Small intestine (tissue), 7 donors: Measurements from ENCODE around the gene GPBAR1. TPM values are rescaled to one million over a fixed set of nuclear protein-coding genes. Genes with fewer than 3 reads are reported as not detected.
"Not testable (repeated sequence)": the region's sequence is repeated elsewhere in the genome, so short reads cannot be mapped to it uniquely, and the experiment has no call there.

ENCODE experiments used
- DNase-seq, 2 donors: peaks; one replicate each; pipeline versions ENCODE4 v3.0.0 to v3.0.0-alpha.2; 2013
- FAIRE-seq: peaks from 2 replicates; lab custom pipeline; 2012; peaks lifted over from hg19 to GRCh38; lab: Jason Lieb, UNC
- H3K27ac ChIP-seq, 3 donors: one replicate each; pipeline ENCODE4 v1.5.1; 2013; ENCODE audit warnings: low read length in 2 of 3, mild to moderate bottlenecking in 2 of 3, control low read depth in 1 of 3, inconsistent platforms in 1 of 3, low read depth in 1 of 3, moderate library complexity in 1 of 3
- H3K27me3 ChIP-seq, 3 donors: one replicate each; pipeline ENCODE4 v1.6.1; 2013; ENCODE audit warnings: low read length in 3 of 3, inconsistent platforms in 1 of 3; ENCODE audit not compliant: control insufficient read depth in 3 of 3, insufficient read depth in 3 of 3
- H3K36me3 ChIP-seq, 3 donors: one replicate each; pipeline ENCODE4 v1.6.1; 2013; ENCODE audit warnings: low read length in 3 of 3, inconsistent platforms in 1 of 3, low read depth in 1 of 3, mild to moderate bottlenecking in 1 of 3, moderate library complexity in 1 of 3; ENCODE audit not compliant: control insufficient read depth in 3 of 3, insufficient read depth in 2 of 3
- H3K4me1 ChIP-seq, 3 donors: one replicate each; pipeline ENCODE4 v1.6.1; 2013; ENCODE audit warnings: low read length in 2 of 3, inconsistent platforms in 1 of 3, low read depth in 1 of 3, mild to moderate bottlenecking in 1 of 3, moderate library complexity in 1 of 3; ENCODE audit not compliant: control insufficient read depth in 3 of 3, insufficient read depth in 2 of 3
- H3K4me3 ChIP-seq, 3 donors: one replicate each; pipeline ENCODE4 v1.5.1; 2013; ENCODE audit warnings: low read length in 3 of 3, control low read depth in 1 of 3, inconsistent platforms in 1 of 3, low read depth in 1 of 3, mild to moderate bottlenecking in 1 of 3, moderate library complexity in 1 of 3
- H3K9me3 ChIP-seq, 2 donors: one replicate each; pipeline ENCODE4 v1.6.1; 2013; ENCODE audit warnings: low read depth in 1 of 2, low read length in 1 of 2; ENCODE audit not compliant: control insufficient read depth in 2 of 2, insufficient read depth in 1 of 2
- WGBS, 3 donors: extraction: QIAGEN DNeasy Blood & Tissue Kit; methylation state at CpG; one replicate each; pipeline ENCODE4 v1.1.7; 2013; 5-methylcytosine and 5-hydroxymethylcytosine counted together
- polyA plus RNA-seq, 4 donors: library from polyadenylated mRNA; stranded (reverse) in 3 of 4; unstranded in 1 of 4; fragments of 200-250 nt in 3 of 4; fragments of 120-200 nt in 1 of 4; gene quantifications; one replicate each; pipeline versions ENCODE4 v1.2.1 to v1.2.3, GENCODE V29; 2013
- donor health status: healthy with polysubstance abuse.
- donor health status: control.
- donor health status: control.
- donor health status: Bipolar disorder and iron deficiency.
- donor health status: healthy.

Gene GPBAR1
- polyA plus RNA-seq, 4 donors: 1.3 to 3.9 (median 1.6) TPM

DNA sequence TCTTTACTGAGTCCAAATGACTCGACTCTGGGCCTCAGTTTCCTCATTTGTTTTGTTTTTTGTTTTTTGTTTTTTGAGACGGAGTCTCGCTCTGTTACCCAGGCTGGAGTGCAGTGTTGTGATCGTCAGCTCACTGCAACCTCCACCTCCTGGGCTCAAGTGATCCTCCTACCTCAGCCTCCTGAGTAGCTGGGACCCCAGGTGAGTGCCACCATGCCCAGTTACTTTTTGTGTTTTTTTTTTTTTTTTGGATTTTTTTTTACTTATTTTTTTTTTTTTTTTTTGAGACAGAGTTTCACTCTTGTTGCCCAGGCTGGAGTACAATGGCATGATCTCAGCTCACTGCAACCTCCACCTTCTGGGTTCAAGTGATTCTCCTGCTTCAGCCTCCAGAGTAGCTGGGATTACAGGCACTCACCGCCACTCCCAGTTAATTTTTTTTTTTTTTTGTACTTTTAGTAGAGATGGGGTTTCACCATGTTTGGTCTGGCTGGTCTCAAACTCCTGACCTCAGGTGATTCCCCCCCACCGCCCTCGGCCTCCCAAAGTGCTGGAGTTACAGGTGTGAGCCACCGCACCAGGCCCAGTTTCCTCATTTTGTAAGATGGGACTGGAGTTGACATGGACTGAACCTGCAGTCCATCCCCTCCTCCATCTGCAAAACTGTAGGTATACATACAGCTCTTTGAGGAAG lies 12.5 kb downstream of the GPBAR1 start:
- not testable (repeated sequence) for H3K27me3 ChIP-seq, DNase-seq, H3K4me3 ChIP-seq, H3K9me3 ChIP-seq, FAIRE-seq
- H3K27ac ChIP-seq: peak overlapping the region; percentile 43 to 80 (median 77)
- H3K36me3 ChIP-seq: peaks cover 3 to 69% (median 25%) of the 10 kb centered on the region in 3 donors
- 79 to 83% (median 81%) methylated on average over 8 of the region's 8 CpGs for WGBS, 3 donors
- H3K4me1 ChIP-seq: peaks cover 0 to 28% (median 4%) of the 10 kb centered on the region in 3 donors

DNA sequence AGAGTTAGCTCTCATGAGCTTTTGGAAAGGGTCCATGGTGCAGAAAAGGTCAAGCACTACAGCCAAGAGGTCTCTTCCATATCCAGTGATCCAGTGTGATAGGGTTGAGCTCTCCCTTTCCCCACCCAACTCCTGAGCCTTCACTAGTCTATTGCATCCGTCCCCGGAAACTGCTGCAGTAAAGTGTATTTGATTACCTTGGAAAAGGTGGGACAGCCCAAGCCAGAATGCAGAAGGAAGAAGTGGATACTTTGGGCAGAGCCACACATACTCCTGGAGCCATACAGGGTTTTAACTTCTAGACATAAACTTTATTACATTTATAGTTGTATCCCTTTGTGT lies 13.1 kb downstream of the GPBAR1 start:
- 67 to 78% (median 73%) methylated on average over 2 of the region's 2 CpGs for WGBS, 3 donors
- Histone ChIP-seq H3K27ac (peak overlapping the region; percentile 4 to 55 (median 38)), H3K9me3 (no peaks in the 10 kb centered on the region), H3K4me3 (no peak overlapping the region), H3K36me3 (peaks cover 3 to 73% (median 29%) of the 10 kb centered on the region in 3 donors), H3K27me3 (no peaks in the 10 kb centered on the region), H3K4me1 (peaks cover 0 to 27% (median 4%) of the 10 kb centered on the region in 3 donors)
- FAIRE-seq (no peak), DNase-seq (no peak)

DNA sequence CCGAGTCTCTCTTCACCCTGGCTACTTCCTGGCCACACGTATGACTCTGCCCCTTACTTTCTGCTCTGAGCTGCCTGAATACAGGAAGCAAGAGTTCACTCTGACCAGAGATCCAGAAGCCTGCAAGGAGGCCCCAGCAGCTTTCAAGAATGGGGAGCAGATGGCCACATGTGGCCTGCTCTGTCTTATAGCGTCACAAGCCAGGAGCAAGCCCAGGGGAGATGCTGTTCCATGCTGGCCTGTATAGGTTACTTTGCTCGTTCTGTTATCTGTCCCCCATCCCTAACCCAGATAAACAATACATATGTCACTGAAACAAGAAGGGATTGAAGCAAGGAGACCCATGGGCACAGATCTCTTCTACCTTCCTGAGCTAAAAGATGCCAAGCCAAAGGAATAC lies 13.8 kb downstream of the GPBAR1 start:
- peaks cover 7 to 77% (median 36%) of the 10 kb centered on the region in 3 donors for H3K36me3 ChIP-seq
- H3K27me3 ChIP-seq: no peaks in the 10 kb centered on the region
- H3K4me1 ChIP-seq: peaks cover 0 to 24% (median 4%) of the 10 kb centered on the region in 3 donors
- no peaks in the 10 kb centered on the region for H3K9me3 ChIP-seq
- DNase-seq (no peak), FAIRE-seq (no peak)
- H3K27ac ChIP-seq: peak overlapping the region in 2 of 3 donors; percentile 14 to 55
- no peak overlapping the region for H3K4me3 ChIP-seq
- WGBS, 3 donors: 77 to 78% (median 77%) methylated on average over 4 of the region's 4 CpGs

DNA sequence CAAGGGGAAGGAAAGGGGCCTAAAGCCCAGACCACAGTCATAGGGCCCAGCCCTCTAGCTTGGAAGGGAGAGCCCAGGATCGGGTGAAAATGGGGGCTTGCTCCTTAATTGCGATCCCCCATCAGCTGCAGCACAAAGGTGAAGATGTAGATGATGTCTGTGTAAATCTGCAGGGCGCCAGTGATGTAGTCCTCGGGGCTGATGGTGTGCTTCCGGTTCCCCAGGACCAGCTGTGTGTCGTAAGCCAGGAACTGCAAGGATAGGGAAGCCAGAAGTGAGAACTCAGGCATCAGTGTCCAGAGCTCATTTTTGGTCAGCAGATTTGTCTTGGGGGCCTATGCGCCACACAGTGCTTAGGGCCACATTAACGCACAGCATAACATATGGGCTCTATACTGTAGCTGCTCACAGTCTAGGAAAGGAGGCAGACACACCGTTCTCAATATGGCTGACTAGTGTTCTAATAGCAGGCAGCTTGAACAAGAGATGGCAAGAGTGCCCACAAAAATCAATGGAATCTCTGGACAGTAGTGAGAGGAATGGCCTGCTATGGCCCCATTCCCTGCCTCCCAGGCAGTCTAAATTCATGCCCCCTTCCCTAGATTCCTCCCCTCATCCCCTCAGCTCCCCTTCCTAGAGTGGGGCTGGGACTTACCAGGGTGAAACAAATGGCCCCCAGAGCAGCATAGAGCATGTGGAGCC lies 14.7 kb downstream of the GPBAR1 start:
- WGBS, 3 donors: 84 to 91% (median 85%) methylated on average over 9 of the region's 9 CpGs
- Histone ChIP-seq H3K4me3 (no peak overlapping the region), H3K27me3 (no peaks in the 10 kb centered on the region), H3K27ac (peak overlapping the region in 1 of 3 donors; percentile 27), H3K4me1 (peaks cover 0 to 24% (median 4%) of the 10 kb centered on the region in 3 donors), H3K9me3 (no peaks in the 10 kb centered on the region), H3K36me3 (peaks cover 17 to 86% (median 40%) of the 10 kb centered on the region in 3 donors)
- no peak for FAIRE-seq
- no peak for DNase-seq

DNA sequence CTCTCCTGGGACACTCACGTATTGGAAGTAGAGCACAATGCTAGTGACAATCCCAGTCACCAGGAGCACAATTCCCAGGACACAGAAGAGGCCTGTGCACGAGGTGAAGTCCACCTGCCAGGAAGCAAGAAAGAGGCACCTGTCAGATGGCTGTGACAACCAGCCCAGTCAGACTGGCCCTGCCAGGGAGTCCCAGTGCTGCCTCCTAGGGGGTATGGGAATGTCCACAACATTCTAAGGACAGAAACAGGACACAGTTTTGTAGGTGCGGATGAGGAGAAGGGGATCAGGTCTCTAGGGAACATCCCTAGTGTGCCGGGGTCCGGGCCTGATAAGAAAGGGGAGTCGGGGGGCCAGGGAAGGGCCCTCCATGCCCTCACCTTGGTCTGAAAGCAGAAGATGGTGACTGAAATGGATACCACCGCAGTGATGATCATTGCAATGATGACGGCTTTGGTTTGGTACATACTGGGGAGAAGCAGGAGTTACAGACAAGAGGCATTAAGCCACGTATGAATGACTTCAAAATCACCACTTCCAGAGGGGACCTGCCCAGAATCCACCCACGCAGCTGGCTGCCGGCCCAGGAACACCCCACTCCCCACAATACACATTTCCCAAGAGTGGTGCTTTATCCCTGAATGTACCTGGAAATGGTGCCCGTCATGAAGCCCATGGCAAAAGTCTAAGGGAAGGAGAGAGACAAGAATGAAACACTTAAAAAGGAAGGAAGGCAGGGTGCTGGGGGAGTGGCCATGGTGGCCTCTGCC lies 16.4 kb downstream of the GPBAR1 start:
- peak overlapping the region in 1 of 3 donors; percentile 15 for H3K27ac ChIP-seq
- no peak for FAIRE-seq
- DNase-seq: no peak

DNA sequence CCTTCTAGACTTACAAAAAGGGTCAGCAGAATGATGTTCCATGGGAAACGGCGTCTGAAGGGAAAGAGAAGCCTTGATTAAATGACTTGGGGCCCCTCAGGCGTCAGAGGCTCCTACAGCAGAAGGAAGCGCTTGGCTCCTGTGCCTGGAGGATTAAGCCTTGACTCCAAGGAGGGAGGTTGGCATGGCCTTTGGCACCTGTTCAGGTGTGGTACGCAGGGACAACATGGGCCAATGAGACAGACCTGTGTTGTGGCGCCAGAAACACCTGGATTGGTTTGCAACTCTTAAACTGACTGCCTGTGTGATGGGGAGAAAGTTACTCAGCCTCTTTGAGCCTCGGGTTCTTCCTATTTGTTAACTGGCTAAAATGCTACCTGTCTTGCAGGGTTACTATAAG lies 17.1 kb downstream of the GPBAR1 start:
- Histone ChIP-seq H3K36me3 (peaks cover 18 to 100% (median 54%) of the 10 kb centered on the region in 3 donors), H3K27me3 (no peaks in the 10 kb centered on the region), H3K27ac (peak overlapping the region in 1 of 3 donors; percentile 15), H3K9me3 (no peaks in the 10 kb centered on the region), H3K4me1 (peaks cover 0 to 9% (median 2%) of the 10 kb centered on the region in 3 donors), H3K4me3 (no peak overlapping the region)
- DNase-seq (no peak), FAIRE-seq (no peak)
- WGBS, 3 donors: 42 to 74% (median 72%) methylated on average over 7 of the region's 7 CpGs

More for the DNA sequence above, 16.4 kb downstream of the GPBAR1 start:
- Histone ChIP-seq H3K36me3 (peaks cover 20 to 100% (median 49%) of the 10 kb centered on the region in 3 donors), H3K4me3 (no peak overlapping the region), H3K4me1 (peaks cover 0 to 10% (median 4%) of the 10 kb centered on the region in 3 donors), H3K9me3 (no peaks in the 10 kb centered on the region), H3K27me3 (no peaks in the 10 kb centered on the region)
- WGBS, 3 donors: 80 to 84% (median 81%) methylated on average over 12 of the region's 12 CpGs

DNA sequence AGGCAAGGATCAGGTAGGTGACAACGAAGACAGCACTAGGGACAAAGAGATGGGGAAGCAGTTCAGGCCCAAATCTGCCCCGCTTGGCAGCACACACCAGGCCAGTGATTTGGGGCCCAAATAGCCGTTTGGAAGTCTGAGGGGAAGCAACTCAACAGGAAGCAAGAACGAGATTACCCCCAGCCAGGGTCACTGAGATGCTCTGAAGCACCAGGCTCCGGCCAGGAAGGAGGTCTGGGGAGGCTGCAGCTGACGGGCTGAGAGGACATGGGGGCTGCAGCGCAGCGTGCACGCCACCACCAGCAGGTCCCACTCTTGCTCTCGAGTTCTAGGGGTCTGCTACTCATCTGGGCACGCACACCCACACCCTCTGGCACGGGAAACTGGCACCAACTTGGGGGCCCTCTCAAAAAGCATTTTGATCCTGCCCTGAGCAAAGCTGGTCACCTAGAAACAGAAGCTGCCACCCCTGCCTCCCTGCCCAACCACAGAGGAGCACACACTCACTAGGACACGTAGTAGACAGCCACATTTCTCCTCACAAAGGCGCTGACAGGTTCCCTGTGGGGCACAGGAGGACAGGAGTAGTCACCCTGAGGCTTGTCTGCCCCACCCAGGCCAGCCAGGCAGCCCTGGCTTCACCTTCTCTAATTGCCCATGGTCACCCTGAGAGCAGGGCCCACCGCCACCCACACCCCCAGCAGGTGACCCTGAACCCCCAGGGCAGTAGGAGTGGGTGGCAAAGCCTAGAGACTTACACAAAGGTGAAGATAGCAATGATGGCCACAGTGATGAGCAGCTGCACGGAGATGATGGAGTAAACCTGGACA lies 17.9 kb downstream of the GPBAR1 start:
- no peaks in the 10 kb centered on the region for H3K9me3 ChIP-seq
- H3K4me3 ChIP-seq: no peak overlapping the region
- no peak overlapping the region for H3K27ac ChIP-seq
- H3K36me3 ChIP-seq: peaks cover 17 to 100% (median 56%) of the 10 kb centered on the region in 3 donors
- DNase-seq (no peak), FAIRE-seq (no peak)
- peaks cover 0 to 13% (median 0%) of the 10 kb centered on the region in 3 donors for H3K4me1 ChIP-seq
- H3K27me3 ChIP-seq: no peaks in the 10 kb centered on the region
- WGBS, 3 donors: 85 to 87% (median 86%) methylated on average over 16 of the region's 16 CpGs
